HepG2 (cell line): ENCODE data around the gene CENPB. TPM values are rescaled to one million over a fixed set of nuclear protein-coding genes. Genes with fewer than 3 reads are reported as not detected.

ENCODE experiments used
- CTCF ChIP-seq: sonication (generic); formaldehyde crosslinking; IDR thresholded peaks from 2 replicates; pipeline ENCODE4 v1.5.0; 2020; ENCODE audit warnings: mild to moderate bottlenecking, missing genetic modification reagents, moderate library complexity
- MXI1 ChIP-seq: IDR thresholded peaks from 3 replicates; pipeline ENCODE4 v1.6.1; 2012; ENCODE audit warnings: low read depth, low read length, inconsistent platforms, borderline replicate concordance
- NFIB ChIP-seq: sonication (generic); formaldehyde crosslinking; IDR thresholded peaks from 2 replicates; pipeline ENCODE4 v1.9.0; 2021; ENCODE audit warnings: missing genetic modification reagents, mild to moderate bottlenecking, borderline replicate concordance
- TIGD3 ChIP-seq: sonication (generic); formaldehyde crosslinking; IDR thresholded peaks from 2 replicates; pipeline ENCODE4 v1.5.1; 2020; ENCODE audit warnings: mild to moderate bottlenecking, missing genetic modification reagents, borderline replicate concordance
- ZBTB26 ChIP-seq: IDR thresholded peaks from 2 replicates; pipeline ENCODE4 v1.6.1; 2016; ENCODE audit warnings: missing compliant biosample characterization, missing genetic modification reagents, borderline replicate concordance
- ZNF839 ChIP-seq: sonication (generic); formaldehyde crosslinking; IDR thresholded peaks from 2 replicates; pipeline ENCODE4 v1.4.0; 2020; ENCODE audit warnings: missing genetic modification reagents, mild to moderate bottlenecking, borderline replicate concordance
- polyA plus RNA-seq, 8 experiments: library from polyadenylated mRNA; depleted of rRNA in 3 of 8; stranded (reverse) in 7 of 8; unstranded in 1 of 8; fragments of >200 nt; fragmentation: Illumina TruSeq in 4 of 8; extraction: Trizol in 4 of 8; gene quantifications; 2 replicates each; pipeline versions ENCODE4 v1.2.1 to v1.2.3, GENCODE V29; 2011 to 2016; ENCODE audit warnings: low read depth in 4 of 8, missing spikeins in 1 of 8, mixed read lengths in 1 of 8; ENCODE audit not compliant: insufficient read depth in 1 of 8
- total RNA-seq, 5 experiments: library from RNA; depleted of rRNA; stranded (reverse); fragments of >200 nt; fragmentation: Illumina TruSeq; extraction: Trizol; gene quantifications; 2 replicates each; pipeline ENCODE4 v1.2.3, GENCODE V29; 2016; ENCODE audit warnings: low read depth in 1 of 5

The CENPB gene
- total and polyA plus RNA-seq, 2 of the 13 experiments (the other 11 are each of a cell fraction or from before 2014, with no cell fraction given), result 10.4 to 54.5 TPM

GRCh38 chr20:3767427-3768341, 18.9 kb downstream of the CENPB start, which contains the start of gene ADISSP (continued):
- TF ChIP-seq ZBTB26 (CRISPR knock-in tag), result peak; percentile 77
- TF ChIP-seq ZNF839 (CRISPR knock-in tag), result no peak; the same call in 1 of the 2 replicates
- TF ChIP-seq MXI1, result peak; percentile 96; the same call in 2 of the 3 replicates
- TF ChIP-seq NFIB, result no peak
- peak; percentile 74 for TF ChIP-seq CTCF (CRISPR knock-in tag)
- no peak for TF ChIP-seq TIGD3 (CRISPR knock-in tag)
